ENCODE data around the gene COMMD3. TPM values are rescaled to one million over a fixed set of nuclear protein-coding genes. Genes with fewer than 3 reads are reported as not detected.

Gene COMMD3
- total RNA-seq, 1 experiment from 2014 or later: 37.5 TPM

GRCh38 chr10:22368402-22368801, 52.2 kb downstream of the COMMD3 start:
- H3K4me3 ChIP-seq (ENCODE audit: low read length): no peak overlapping the region
- H3K27ac ChIP-seq (ENCODE audit: low read length): no peak overlapping the region
- H3K27me3 ChIP-seq (ENCODE audit: low read length): no peaks in the 10 kb centered on the region
- H4K20me1 ChIP-seq (ENCODE audit: insufficient read depth, low read depth, low read length): no peaks in the 10 kb centered on the region
- no peak overlapping the region for H2AFZ ChIP-seq (ENCODE audit: low read length)
- no peaks in the 10 kb centered on the region for H3K9me2 ChIP-seq (replicated peaks; ENCODE audit: insufficient read depth, low read length)
- H3K36me3 ChIP-seq (ENCODE audit: insufficient read depth, low read length): no peaks in the 10 kb centered on the region
- H3K4me1 ChIP-seq (ENCODE audit: low read length): no peaks in the 10 kb centered on the region
- H3K4me2 ChIP-seq (ENCODE audit: low read depth, low read length, poor library complexity, severe bottlenecking): no peak overlapping the region
- no peak for DNase-seq
- no peak overlapping the region for H3K9ac ChIP-seq (ENCODE audit: low read length)
- no peaks in the 10 kb centered on the region for H3K9me3 ChIP-seq (ENCODE audit: low read length)
- no peaks in the 10 kb centered on the region for H3K79me2 ChIP-seq (ENCODE audit: low read length)

DNA sequence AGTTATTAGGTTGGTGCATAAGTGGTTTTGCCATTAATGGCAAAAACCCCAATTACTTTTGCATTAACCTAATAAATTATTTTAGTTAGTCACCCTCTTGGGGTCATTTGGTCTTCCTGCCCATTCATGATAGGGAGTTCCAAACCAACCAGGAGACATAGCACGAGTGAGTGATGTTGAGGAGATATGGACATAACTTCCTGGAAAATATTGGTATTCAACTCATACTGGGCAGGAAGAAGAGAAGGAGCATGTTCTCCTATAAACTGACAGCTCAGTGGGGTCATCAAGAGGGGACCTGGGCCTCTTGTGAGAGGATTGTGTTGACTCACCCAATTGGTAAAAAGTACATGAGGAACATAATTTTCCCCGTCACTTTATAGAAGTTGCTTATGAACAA, 52.8 kb downstream of the COMMD3 start:
- Histone ChIP-seq H4K20me1 (ENCODE audit: insufficient read depth, low read depth, low read length) (no peaks in the 10 kb centered on the region), H2AFZ (ENCODE audit: low read length) (no peak overlapping the region), H3K4me3 (ENCODE audit: low read length) (no peak overlapping the region), H3K27ac (ENCODE audit: low read length) (no peak overlapping the region), H3K9me3 (ENCODE audit: low read length) (no peaks in the 10 kb centered on the region), H3K79me2 (ENCODE audit: low read length) (no peaks in the 10 kb centered on the region), H3K9ac (ENCODE audit: low read length) (no peak overlapping the region), H3K36me3 (ENCODE audit: insufficient read depth, low read length) (no peaks in the 10 kb centered on the region), H3K4me2 (ENCODE audit: low read depth, low read length, poor library complexity, severe bottlenecking) (no peak overlapping the region), H3K9me2 (replicated peaks; ENCODE audit: insufficient read depth, low read length) (no peaks in the 10 kb centered on the region), H3K4me1 (ENCODE audit: low read length) (no peaks in the 10 kb centered on the region), H3K27me3 (ENCODE audit: low read length) (no peaks in the 10 kb centered on the region)
- no peak for DNase-seq

- Histone ChIP-seq H3K9ac (ENCODE audit: low read length) (no peak overlapping the region), H3K4me3 (ENCODE audit: low read length) (no peak overlapping the region), H3K9me2 (replicated peaks; ENCODE audit: insufficient read depth, low read length) (no peaks in the 10 kb centered on the region), H3K36me3 (ENCODE audit: insufficient read depth, low read length) (no peaks in the 10 kb centered on the region), H3K4me1 (ENCODE audit: low read length) (no peaks in the 10 kb centered on the region), H3K9me3 (ENCODE audit: low read length) (no peaks in the 10 kb centered on the region), H3K27ac (ENCODE audit: low read length) (no peak overlapping the region), H3K79me2 (ENCODE audit: low read length) (no peaks in the 10 kb centered on the region), H2AFZ (ENCODE audit: low read length) (no peak overlapping the region), H3K4me2 (ENCODE audit: low read depth, low read length, poor library complexity, severe bottlenecking) (no peak overlapping the region), H4K20me1 (ENCODE audit: insufficient read depth, low read depth, low read length) (no peaks in the 10 kb centered on the region), H3K27me3 (ENCODE audit: low read length) (no peaks in the 10 kb centered on the region)
- DNase-seq: no peak
Measured at GRCh38 chr10:22369434-22370072, 53.4 kb downstream of the COMMD3 start.

Small RNA genes within 50 kb of the gene (small RNA-seq; reads per million reads assigned to genes)
- not detected for gene AL158211.3

Other genes with a start within 250 kb of the COMMD3 start
- gene EBLN1, start 98.4 kb upstream of the COMMD3 start, total RNA-seq (2014; rRNA removed; shearing (Covaris generic); ENCODE audit: low replicate concordance): not detected in 2 replicates
- gene BMI1, start 4.7 kb downstream of the COMMD3 start, total RNA-seq (2014; rRNA removed; shearing (Covaris generic); ENCODE audit: low replicate concordance): 13.8 and 30.4 TPM in 2 replicates
- gene SPAG6, start 29.1 kb downstream of the COMMD3 start, total RNA-seq (2014; rRNA removed; shearing (Covaris generic); ENCODE audit: low replicate concordance): not detected in 2 replicates

Measured in Karpas-422 (cell line).